ENCODE data around the gene BDP1. TPM values are rescaled to one million over a fixed set of nuclear protein-coding genes. Genes with fewer than 3 reads are reported as not detected.
"Not testable (repeated sequence)": the region's sequence is repeated elsewhere in the genome, so short reads cannot be mapped to it uniquely, and the experiment has no call there.

BDP1 gene
- total RNA-seq, 1 experiment from 2014 or later, result 6.7 TPM

GRCh38 chr5:71447218-71447808 lies 8.1 kb upstream of the BDP1 start:
- not testable (repeated sequence) for H3K4me3 ChIP-seq, H3K9me3 ChIP-seq, H3K36me3 ChIP-seq
- H3K27me3 ChIP-seq, result peaks cover 41% of the 10 kb centered on the region
- DNase-seq, result peak; percentile 54

DNA sequence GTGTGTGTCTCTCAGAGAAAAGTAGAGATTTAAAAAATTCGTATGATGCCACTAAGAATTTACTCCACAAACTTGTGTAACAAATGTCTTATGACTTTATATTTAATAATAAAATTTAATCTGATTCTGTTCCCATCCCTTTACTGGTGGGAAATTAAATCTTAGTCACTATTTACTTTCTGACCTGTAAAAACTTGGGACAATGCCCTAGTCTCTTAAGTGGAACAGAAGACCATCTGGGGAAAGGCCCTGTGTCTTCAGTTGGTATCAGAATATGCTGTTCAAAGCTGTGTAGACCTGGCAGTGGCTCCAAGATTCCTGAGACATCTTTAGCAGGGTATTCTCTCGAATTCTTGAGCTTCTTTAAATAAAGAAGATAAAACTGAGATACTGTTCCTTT lies 2.6 kb upstream of the BDP1 start:
- DNase-seq, result no peak
- H3K4me3 ChIP-seq, result no peak overlapping the region
- no peaks in the 10 kb centered on the region for H3K36me3 ChIP-seq
- H3K27me3 ChIP-seq, result peaks cover 33% of the 10 kb centered on the region
- H3K9me3 ChIP-seq, result no peaks in the 10 kb centered on the region

- Histone ChIP-seq H3K27me3 (peaks cover 24% of the 10 kb centered on the region), H3K9me3 (no peaks in the 10 kb centered on the region), H3K4me3 (peak overlapping the region; percentile 84), H3K36me3 (peaks cover 16% of the 10 kb centered on the region)
- no peak for DNase-seq
These were observed 538 bp upstream of the BDP1 start for GRCh38 chr5:71454913-71455312.

DNA sequence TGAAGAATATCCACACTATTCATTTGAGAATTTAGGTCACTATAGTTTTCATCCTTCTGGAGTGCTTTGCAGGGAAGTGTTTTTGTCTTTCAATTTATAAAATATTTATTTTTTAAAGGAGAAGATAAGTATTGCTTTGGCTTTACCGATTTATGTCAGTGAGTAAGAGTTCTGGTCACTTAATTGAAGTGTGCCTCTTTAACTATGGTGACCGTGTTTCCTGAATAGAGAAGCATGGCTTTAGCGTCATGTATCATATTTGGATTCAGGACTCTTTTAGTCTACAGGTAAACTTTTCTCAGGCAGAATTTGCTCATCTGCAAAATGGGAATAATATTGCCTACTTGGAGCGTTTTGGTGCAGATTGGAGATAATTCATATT lies 902 bp downstream of the BDP1 start:
- H3K4me3 ChIP-seq, result peak overlapping the region; percentile 84
- DNase-seq, result no peak
- H3K27me3 ChIP-seq, result peaks cover 11% of the 10 kb centered on the region

DNA sequence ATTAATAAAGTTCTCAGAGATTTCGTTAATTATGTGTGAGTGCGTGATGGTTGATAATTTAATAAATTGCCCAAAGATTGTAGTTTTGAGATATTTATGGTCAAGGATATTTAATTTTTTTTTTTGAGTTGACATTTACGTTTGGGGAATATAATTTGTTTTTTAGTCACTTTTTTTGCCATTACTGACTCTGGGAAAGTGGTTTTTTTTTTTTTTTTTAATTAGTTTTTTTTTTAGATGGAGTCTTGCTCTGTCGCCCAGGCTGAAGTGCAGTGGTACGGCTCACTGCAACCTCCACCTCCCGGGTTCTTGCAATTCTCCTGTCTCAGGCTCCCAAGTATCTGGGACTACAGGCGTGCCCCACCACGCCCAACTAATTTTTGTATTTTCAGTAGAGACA lies 1.7 kb downstream of the BDP1 start:
- no peak for DNase-seq
- H3K4me3 ChIP-seq, result peak overlapping the region; percentile 84
- H3K27me3 ChIP-seq, result peaks cover 4% of the 10 kb centered on the region; the same call in 1 of the 2 replicates
- H3K36me3 ChIP-seq, result peaks cover 32% of the 10 kb centered on the region
- H3K9me3 ChIP-seq, result no peaks in the 10 kb centered on the region

More for the DNA sequence above, 902 bp downstream of the BDP1 start:
- Histone ChIP-seq H3K36me3 (peaks cover 27% of the 10 kb centered on the region), H3K9me3 (no peaks in the 10 kb centered on the region)

DNA sequence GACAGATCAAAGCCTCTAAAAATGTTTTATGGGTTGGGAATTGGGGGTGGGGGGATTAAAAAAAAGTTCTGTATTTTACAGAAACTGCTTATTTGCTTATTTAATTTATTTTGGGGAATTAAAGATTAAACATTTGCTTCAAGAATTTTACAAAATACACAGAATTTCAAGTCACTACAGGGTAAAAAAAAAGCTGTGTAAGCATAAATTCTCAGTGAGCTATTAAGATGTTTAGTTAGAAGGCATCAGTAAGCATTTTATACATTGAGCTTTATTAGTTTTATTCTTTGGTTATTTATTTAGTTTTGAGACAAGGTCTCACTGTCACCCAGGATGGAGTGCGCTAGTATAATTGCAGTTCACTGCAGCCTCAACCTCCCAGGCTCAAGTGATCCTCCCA lies 5.2 kb downstream of the BDP1 start:
- DNase-seq, result no peak
- Histone ChIP-seq H3K9me3 (no peaks in the 10 kb centered on the region), H3K36me3 (peaks cover 45% of the 10 kb centered on the region), H3K27me3 (no peaks in the 10 kb centered on the region), H3K4me3 (no peak overlapping the region)

GRCh38 chr5:71461360-71461759 lies 5.9 kb downstream of the BDP1 start:
- DNase-seq, result no peak
- Histone ChIP-seq H3K4me3 (no peak overlapping the region), H3K27me3 (no peaks in the 10 kb centered on the region), H3K36me3 (peaks cover 52% of the 10 kb centered on the region), H3K9me3 (no peaks in the 10 kb centered on the region)

DNA sequence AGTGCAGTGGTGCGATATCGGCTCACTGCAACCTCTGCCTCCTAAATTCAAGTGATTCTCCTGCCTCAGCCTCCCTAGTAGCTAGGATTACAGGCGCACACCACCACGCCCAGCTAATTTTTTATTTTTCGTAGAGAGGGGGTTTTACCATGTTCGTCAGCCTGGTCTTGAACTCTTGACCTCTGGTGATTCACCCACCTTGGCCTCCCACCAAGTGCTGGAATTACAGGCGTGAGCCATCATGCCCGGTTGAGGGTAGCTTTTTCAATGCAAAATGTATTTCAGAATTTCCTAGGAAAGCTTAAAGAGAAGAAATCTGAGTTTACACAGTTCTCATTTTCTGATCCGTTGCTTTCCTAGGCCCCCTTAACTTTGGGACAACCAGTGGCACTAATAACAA lies 15.7 kb downstream of the BDP1 start:
- DNase-seq, result peak; percentile 82
- Histone ChIP-seq H3K27me3 (no peaks in the 10 kb centered on the region), H3K4me3 (no peak overlapping the region), H3K9me3 (no peaks in the 10 kb centered on the region), H3K36me3 (peaks cover 71% of the 10 kb centered on the region)

GRCh38 chr5:71475788-71476384 lies 20.4 kb downstream of the BDP1 start:
- no peak for DNase-seq
- peaks cover 50% of the 10 kb centered on the region for H3K36me3 ChIP-seq

DNA sequence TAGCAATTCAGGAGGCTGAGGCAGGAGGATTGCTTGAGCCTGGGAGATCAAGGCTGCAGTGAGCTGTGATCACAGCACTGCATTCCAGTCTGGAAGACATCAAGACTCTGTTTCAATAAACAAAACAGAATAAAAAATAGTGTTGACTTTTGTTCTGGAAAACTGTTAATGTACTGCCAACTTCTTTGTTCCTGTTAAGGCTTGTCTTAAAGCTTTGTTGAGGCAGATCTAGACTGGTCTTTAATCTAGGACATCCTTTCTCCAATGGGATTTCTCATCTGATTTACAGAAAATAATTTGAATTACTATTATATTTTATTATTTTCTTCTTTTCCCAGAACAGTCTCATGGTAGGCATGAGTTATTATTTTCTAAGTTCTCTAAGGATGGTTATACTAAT lies 26.0 kb downstream of the BDP1 start:
- no peak for DNase-seq
- no peaks in the 10 kb centered on the region for H3K9me3 ChIP-seq
- no peak overlapping the region for H3K4me3 ChIP-seq
- no peaks in the 10 kb centered on the region for H3K27me3 ChIP-seq
- peaks cover 51% of the 10 kb centered on the region for H3K36me3 ChIP-seq

More at GRCh38 chr5:71475788-71476384, 20.4 kb downstream of the BDP1 start:
- no peaks in the 10 kb centered on the region for H3K9me3 ChIP-seq
- no peaks in the 10 kb centered on the region for H3K27me3 ChIP-seq
- no peak overlapping the region for H3K4me3 ChIP-seq

DNA sequence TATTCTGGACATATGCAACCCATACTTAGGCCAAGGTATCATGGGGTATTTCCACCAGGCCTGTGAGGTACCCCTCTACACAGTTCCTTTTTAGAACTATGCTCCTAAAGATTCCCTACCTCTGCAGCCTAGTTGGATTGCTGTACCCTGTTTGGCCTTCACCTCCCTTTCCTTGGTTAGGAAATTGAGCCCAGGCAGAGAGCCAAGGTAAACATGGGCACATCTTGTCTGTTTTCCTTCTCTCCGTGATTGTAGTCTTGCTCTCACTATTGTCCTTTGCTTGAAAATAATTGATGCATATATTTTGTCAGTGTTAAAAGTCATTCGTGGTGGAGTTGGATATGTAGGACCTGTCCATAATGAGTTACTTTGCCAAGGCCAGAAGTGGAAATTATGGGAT lies 26.7 kb downstream of the BDP1 start:
- H3K36me3 ChIP-seq, result peaks cover 57% of the 10 kb centered on the region
- no peak overlapping the region for H3K4me3 ChIP-seq
- H3K9me3 ChIP-seq, result no peaks in the 10 kb centered on the region
- peak; percentile 47 for DNase-seq
- H3K27me3 ChIP-seq, result no peaks in the 10 kb centered on the region

DNA sequence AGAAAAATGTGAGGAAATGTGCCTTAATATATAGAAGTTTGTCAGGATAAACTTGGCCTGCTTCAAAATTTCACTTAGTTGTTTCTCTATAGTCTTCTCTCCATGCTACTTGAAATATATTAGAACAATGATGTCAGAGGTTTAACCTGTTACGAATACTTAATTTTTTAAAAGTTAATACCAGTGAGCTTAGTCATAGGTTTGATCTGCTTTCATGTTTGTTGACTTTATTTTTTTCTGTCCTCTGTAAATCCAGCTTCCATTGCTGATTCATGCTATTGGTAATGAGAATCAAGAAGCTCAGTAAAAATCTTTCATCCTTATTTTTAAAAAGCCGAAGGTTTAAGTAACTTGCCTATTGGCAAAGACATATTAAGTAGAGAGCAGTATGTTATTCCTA lies 27.9 kb downstream of the BDP1 start:
- Histone ChIP-seq H3K36me3 (peaks cover 61% of the 10 kb centered on the region), H3K4me3 (no peak overlapping the region), H3K9me3 (no peaks in the 10 kb centered on the region), H3K27me3 (no peaks in the 10 kb centered on the region)
- DNase-seq, result no peak

GRCh38 chr5:71492817-71493615 lies 37.6 kb downstream of the BDP1 start:
- H3K27me3 ChIP-seq, result no peaks in the 10 kb centered on the region
- peaks cover 53% of the 10 kb centered on the region for H3K36me3 ChIP-seq
- H3K4me3 ChIP-seq, result no peak overlapping the region
- DNase-seq, result no peak
- no peaks in the 10 kb centered on the region for H3K9me3 ChIP-seq

- not testable (repeated sequence) for DNase-seq, H3K9me3 ChIP-seq, H3K4me3 ChIP-seq, H3K27me3 ChIP-seq
- peaks cover 49% of the 10 kb centered on the region for H3K36me3 ChIP-seq
These were observed 38.8 kb downstream of the BDP1 start for GRCh38 chr5:71494202-71494601.

- DNase-seq, H3K4me3 ChIP-seq: not testable (repeated sequence)
- peaks cover 35% of the 10 kb centered on the region for H3K36me3 ChIP-seq
These were observed 43.3 kb downstream of the BDP1 start for GRCh38 chr5:71498756-71499155.

GRCh38 chr5:71503536-71503935 lies 48.1 kb downstream of the BDP1 start:
- Histone ChIP-seq H3K36me3 (peaks cover 48% of the 10 kb centered on the region), H3K4me3 (no peak overlapping the region), H3K9me3 (no peaks in the 10 kb centered on the region), H3K27me3 (no peaks in the 10 kb centered on the region)
- no peak for DNase-seq

More at GRCh38 chr5:71498756-71499155, 43.3 kb downstream of the BDP1 start:
- not testable (repeated sequence) for H3K27me3 ChIP-seq, H3K9me3 ChIP-seq

DNA sequence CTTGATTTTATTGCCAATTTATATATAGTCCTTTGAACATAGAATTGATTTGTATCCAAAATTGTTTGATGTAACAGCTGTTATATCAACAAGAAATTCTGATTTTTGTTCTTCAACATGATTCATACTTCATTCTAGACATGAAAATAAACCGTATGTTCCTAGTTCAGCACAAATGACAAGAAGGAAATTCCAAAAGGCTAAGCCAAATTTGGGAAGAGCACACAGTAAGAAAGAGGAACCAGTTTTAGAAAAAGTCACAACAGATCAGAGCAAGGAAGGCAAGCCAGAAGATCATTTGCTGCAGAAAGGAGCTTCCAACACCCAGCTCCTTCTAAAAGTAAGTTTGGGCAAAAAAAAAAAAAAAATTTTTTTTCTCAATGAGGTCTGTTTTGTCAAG lies 66.7 kb downstream of the BDP1 start:
- no peaks in the 10 kb centered on the region for H3K9me3 ChIP-seq
- DNase-seq, result no peak
- no peak overlapping the region for H3K4me3 ChIP-seq
- H3K27me3 ChIP-seq, result no peaks in the 10 kb centered on the region
- peaks cover 43% of the 10 kb centered on the region for H3K36me3 ChIP-seq

DNA sequence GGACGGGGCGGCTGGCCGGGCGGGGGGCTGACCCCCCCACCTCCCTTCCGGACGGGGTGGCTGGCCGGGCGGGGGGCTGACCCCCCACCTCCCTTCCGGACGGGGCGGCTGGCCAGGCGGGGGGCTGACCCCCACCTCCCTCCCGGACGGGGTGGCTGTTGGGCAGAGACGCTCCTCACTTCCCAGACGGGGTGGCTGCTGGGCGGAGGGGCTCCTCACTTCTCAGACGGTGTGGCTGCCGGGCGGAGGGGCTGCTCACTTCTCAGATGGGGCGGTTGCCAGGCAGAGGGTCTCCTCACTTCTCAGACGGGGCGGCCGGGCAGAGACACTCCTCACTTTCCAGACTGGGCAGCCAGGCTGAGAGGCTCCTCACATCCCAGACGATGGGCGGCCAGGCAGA lies 70.2 kb downstream of the BDP1 start:
- peaks cover 35% of the 10 kb centered on the region for H3K36me3 ChIP-seq
- H3K9me3 ChIP-seq, DNase-seq, H3K4me3 ChIP-seq, H3K27me3 ChIP-seq: not testable (repeated sequence)

Measured in MG63 (cell line).